ENCODE measurements around the gene MCMBP.

MCMBP gene

GRCh38 chr10:119782981-119783664 lies 89.5 kb downstream of the MCMBP start:
- no peak for DNase-seq (ENCODE audit: low spot score)

- no peak for DNase-seq (ENCODE audit: low spot score)
These were observed 91.1 kb downstream of the MCMBP start for GRCh38 chr10:119781498-119781897.

- DNase-seq (ENCODE audit: low spot score), result no peak
These were observed 91.7 kb downstream of the MCMBP start for GRCh38 chr10:119780879-119781480.

All from putamen (tissue), 1 donor.